Mammary epithelial cell (primary cell): ENCODE data around the gene C19orf25.

Source experiments
- CTCF ChIP-seq, 2 donors: IDR thresholded peaks in 1 of 2; conservative IDR thresholded peaks in 1 of 2; 2 replicates each; pipeline ENCODE4 v1.5.1; 2011 to 2012; ENCODE audit warnings: inconsistent platforms in 2 of 2, low read length in 2 of 2, mild to moderate bottlenecking in 2 of 2, control low read depth in 1 of 2, low read depth in 1 of 2; ENCODE audit not compliant: insufficient read depth in 1 of 2; ENCODE audit errors: extremely low read depth in 1 of 2
- EZH2 ChIP-seq: IDR thresholded peaks from 2 replicates; pipeline ENCODE4 v1.6.1; 2012; ENCODE audit warnings: low read length, inconsistent platforms, borderline replicate concordance

- TF ChIP-seq CTCF (conservative IDR thresholded peaks at IDR 0.05 in 1 of 2, IDR thresholded peaks at IDR 0.05 in 1 of 2; ENCODE audit: extremely low read depth in 1 of 2, insufficient read depth in 1 of 2, low read depth in 1 of 2, low read length in 2 of 2): no peak
- no peak for TF ChIP-seq EZH2
Measured at GRCh38 chr19:1508507-1508856, 29.5 kb upstream of the C19orf25 start.
